Stimulated activated CD8-positive, alpha-beta memory T cell treated with anti-CD3 and anti-CD28 coated beads, Interleukin-12 subunit alpha, Interleukin-12 subunit beta, amount 100 ng/mL, for 24 hours (primary cell): ENCODE measurements around the gene EIF2B1.

Experiments
- DNase-seq: peaks from one replicate; pipeline ENCODE4 v3.0.0-alpha.2; 2020; ENCODE audit errors: extremely low read depth

Gene EIF2B1

DNA sequence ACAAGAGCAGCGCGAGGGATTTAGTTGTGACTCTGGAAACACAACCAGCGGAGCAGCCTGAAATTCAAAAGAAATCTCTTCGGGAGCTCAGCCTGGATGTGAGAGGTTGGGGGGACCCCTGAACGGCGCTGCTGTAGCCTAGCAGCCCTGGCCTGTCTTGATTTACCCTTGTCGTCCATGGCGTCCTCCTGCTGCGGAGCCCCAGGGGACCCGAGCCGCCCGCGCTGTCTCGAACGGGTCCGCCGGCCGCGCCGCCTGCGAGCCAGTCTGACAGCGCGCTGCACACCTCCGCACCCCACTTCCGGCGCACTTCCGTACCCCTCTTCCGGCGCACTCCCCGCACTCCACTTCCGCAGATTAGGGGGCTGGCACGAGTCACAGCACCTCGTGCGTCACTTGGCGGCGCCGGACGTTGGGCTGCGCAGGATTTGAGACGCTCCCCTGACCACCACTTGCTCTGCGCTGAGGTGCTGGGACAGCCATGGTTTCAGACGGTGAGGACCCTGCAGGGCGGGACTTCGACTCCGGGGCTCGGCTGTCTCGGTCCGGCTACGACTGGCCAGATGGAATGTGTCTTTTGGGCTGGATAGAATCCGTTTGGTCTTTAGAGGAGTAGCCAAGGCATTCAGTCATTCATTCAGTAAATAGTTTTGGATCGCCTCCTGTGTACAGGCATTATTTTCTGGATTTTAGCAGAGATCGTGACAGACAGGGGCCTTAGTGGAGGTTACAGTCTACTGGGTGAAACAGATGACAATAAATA is at the start of gene EIF2B1, which contains the start of gene GTF2H3:
TSS of gene EIF2B1 (minus strand) at position 308 of the 763 bp plus-strand sequence. CDS start at position 179, 129 bp downstream.
TSS of gene GTF2H3 (plus strand) at position 451 of the 763 bp plus-strand sequence. CDS start at position 482, 31 bp downstream.
- peak; percentile 93 for DNase-seq

DNA sequence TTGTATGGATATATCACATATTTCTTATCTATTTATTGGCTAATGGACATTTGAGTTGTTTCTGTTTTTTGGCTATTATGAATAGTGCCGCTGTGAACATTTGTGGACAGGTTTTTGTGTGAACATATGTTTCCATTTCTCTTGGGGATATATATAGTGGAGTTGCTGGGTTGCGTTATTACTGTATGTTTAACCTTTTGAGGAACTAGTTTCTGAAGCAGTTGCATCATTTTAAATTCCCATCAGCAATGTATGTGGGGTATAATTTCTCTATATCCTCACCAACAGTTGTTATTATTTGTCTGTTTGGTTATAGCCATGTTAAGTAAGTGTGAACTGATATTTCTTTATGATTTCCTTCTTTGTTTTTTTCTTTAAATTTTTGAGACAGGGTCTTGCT is 48.1 kb upstream of the EIF2B1 start:
- no peak for DNase-seq

DNA sequence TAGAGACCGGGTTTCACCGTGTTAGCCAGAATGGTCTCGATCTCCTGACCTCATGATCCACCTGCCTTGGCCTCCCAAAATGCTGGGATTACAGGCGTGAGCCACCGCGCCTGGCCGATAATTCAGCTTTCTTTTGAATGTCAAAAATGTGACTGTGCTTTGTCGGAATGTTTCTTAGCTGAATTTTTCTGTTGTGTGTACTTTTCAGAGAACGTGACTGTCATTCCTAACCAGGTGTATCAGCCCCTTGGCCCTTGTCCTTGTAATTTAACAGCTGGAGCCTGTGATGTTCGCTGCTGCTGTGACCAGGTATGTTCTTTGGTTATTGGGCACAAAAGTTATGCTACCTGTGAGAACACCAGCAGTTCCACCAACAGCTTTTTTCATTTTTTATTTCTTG is 45.5 kb upstream of the EIF2B1 start:
- DNase-seq: no peak

DNA sequence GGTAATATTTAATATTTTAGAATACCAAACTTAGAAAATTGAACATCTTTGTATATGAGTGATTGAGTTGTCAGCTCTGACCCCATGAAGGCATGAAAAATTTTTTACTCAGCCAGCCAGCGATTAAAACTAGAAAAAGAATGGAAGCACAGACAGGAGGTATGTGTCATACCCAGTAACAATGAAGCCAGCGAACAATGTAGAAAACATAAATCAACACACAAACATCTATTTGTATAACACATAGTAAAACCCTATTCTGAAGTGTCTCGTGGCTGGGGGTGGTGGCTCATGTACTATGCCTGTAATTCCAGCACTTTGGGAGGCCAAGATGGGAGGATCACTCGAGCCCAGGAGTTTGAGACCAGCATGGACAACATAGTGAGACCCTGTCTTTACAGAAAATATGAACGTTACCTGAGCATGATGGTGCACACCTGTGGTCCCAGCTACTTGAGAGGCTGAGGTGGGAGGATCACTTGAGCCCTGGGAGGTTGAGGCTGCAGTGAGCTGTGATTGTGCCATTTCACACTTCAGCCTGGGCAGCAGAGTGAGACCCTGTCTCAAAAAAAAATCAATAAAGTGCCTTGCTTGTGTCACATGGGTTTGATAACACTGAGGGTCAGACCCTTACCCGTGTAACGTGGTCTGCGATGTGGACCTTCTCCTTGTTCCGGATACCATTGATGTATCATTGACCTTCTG is 43.3 kb upstream of the EIF2B1 start:
- no peak for DNase-seq

DNA sequence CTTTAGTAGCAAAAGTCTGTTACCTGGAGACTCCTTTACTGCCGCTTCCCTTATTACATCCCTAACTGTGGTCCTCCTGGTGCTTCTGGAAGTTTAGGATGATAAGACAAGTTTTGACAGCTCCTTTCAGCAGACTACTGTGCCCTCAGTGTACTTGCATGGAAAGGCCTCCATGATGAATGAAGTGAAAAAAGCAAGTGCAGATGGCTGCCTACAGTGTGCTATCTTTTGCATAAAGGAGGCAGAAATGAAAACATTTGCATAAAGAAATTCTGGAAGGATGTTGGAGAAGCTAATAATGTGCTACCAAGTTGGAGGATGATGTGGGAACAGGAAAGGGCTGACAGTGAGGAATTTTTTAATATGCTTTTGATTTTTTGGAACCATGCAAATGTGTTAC is 42.0 kb upstream of the EIF2B1 start:
- DNase-seq: no peak

DNA sequence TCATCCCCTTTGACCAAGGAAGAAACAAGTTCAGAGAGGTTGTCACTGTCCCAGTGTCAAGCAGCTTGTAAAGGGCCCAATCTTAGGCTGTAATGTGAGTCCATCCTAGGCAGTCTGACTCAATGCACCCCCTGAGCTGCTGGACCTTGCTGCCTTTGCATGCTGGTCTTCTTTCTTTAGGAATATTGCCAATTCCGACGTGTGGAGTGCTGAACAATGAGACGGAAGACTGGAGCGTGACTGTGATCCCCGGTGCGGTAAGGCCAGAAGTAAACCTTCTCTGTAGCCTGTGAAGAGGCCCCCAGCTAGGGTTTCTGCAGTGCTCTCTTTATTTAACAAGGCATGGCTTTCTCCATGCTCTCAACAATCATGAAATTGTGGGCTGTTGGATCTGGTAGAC is 38.4 kb upstream of the EIF2B1 start:
- DNase-seq: no peak

DNA sequence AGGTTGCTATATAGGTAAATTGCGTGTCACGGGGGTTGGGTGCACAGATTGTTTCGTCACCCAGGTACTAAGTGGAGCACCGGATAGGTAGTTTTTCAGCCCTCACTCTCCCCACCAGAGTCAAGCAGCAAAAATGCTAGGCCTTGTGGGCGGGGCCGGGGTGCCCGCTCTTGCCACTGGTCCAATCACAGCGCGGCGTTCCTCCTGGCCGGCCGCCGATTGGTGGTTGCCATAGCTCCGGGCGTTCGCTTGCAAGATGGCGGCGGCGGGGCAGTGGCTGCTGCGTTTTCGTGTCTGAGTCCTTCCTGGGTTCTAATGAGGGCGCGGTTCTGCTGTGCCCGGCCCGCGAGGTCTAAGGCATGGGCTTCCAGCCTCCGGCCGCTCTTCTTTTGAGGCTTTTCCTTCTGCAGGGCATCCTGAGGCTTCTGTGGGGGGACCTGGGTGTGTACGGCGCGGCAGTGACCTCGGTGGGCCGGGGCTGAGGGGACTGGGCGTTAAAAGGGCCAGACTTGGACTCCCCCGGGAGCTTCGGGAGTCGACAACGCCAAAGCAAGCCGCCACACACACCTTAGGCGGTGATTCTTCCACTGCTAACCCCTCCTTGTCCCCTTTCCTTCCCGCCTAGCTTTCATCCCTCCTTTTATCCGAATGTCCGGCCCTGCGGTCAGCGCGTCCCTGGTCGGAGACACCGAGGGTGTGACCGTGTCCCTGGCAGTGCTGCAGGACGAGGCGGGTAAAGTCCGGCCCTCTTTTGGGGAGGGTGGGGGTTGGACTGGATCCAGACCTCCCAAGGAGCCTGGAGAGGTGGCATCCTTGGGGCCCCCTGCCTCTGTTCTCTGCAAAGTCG is 37.6 kb upstream of the EIF2B1 start, which contains the start of gene TCTN2:
TSS of gene TCTN2 (plus strand) at position 232 of the 847 bp plus-strand sequence. CDS start at position 360, 128 bp downstream.
- DNase-seq: peak; percentile 89

DNA sequence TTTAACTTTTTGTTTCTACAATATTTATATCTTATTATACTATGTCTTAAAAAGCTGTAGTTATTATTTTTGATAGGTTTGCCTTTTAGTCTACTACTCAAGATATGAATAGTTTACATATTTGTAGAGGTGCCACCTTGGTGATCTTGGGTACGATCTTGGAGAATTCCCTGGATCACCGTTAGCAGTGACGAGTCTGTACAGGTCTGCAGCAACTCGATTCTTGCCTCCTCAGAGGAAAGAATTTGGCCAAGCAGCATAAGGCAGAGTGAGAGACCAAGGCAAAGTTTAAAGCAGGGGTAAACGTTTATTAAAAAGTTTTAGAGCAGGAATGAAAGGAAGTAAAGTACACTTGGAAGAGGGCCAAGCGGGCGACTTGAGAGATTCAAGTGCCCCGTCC is 34.3 kb upstream of the EIF2B1 start:
- no peak for DNase-seq

DNA sequence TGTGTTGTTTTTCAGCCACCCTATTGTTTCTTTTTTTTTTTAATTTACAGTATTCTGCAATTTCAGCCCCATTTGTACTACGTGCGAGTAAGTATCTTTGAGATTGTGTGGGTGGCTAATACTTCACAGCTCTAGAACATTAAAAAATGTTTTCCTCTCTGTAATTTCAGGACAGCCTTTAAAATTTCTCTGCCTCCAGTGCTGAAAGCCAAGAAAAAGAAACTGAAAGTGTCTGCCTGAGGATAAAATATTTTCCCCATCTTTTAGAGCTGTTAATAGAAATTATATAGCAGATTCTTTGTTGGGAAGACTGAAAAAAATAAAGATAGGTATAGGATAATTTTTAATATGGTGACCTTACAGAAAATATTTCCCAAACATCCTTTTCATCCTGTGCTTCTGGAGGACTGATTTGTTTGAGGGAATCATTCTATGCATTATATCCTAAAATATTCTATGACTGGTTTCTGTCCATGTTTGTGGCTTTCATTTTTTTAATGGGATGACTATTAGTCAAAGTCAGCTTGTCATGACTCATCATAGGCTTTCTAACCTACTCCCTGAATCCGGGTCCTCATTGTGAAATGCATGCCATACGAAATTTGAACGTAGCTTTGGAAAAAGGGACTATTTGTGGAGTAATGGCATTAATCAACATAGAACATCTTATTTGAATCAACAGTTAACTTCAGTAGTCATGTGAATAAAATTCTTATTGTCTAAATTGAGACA is 26.7 kb upstream of the EIF2B1 start:
- DNase-seq: no peak

DNA sequence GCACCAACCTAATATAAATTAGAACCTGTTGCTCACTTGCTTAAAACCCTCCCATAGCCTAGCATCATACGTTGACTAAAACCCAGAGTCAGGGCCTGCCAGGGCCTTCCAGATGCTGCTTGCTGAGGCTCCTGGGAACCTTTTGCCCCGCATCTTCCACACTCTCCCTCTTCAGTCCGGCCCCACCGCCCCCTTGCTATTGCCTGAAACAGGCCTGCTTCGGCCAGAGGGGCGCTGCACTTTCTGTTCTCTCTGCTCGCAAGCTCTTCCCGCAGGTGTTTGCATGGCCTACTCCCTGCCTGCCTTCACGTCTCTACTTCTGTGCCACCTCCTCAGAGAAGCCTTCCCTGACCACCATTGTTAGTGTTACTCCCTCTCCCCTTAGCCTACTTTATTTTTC is 23.7 kb upstream of the EIF2B1 start:
- no peak for DNase-seq

DNA sequence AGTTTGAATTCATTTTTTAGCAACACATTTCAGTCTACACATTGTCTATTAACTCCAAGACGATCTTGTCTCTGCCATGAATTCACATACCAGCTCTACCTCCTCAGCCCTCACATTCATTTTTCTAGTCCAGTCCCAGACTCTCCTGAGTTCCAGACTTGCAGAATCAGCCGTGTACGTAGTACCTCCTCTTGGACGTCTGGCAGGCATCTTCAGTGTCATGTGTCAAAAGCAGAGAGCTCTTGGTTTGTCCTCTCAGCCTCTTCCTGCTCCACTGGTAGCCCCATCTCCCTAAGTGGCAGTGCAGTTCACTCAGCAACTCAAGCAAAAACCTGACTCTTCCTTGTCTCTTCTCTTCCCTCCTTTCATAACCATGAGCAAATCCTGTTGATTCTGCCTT is 22.9 kb upstream of the EIF2B1 start:
- no peak for DNase-seq

DNA sequence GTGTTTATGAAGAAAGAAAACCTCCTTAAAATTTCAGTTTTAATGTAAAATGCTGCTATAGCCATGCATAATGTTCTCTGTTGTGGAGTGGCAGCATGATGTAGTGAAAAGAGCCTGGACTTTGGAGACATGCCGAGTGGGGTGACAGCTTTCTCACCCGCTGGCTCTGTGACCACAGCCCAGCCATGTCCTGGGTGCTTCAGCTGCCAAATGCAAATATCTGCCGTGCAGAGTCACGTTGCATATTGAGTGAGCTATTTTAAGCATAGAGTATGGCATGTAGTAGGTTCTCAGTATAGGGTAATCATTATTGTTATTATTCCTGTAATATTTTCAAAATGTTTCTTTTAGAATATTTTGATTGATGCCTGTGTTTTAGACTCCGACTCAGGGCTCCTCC is 21.9 kb upstream of the EIF2B1 start:
- no peak for DNase-seq

DNA sequence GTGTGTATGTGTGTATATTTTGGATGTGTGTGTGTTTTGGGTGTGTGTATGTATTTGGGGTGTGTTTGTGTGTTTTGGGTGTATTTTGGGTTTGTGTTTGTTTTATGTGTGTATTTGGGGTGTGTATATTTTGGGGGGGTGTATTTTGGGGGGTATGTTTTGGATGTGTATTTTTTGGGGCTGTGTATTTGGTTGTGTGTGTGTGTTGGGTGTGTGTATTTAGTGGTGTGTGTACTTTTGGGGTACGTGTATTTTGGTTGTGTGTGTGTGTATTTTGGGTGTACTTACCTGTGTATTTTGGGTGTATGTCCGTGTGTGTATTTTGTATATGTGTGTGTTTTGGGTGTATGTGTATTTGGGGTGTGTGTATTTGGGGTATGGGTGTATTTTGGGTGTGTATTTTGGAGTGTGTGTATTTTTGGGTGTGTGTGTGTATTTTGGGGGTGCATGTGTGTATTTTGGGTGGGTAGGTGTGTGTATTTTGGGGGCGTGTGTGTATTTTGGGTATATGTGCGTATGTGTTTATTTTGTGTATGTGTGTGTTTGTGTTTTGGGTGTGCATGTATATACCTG is 20.7 kb upstream of the EIF2B1 start:
- DNase-seq: no peak

DNA sequence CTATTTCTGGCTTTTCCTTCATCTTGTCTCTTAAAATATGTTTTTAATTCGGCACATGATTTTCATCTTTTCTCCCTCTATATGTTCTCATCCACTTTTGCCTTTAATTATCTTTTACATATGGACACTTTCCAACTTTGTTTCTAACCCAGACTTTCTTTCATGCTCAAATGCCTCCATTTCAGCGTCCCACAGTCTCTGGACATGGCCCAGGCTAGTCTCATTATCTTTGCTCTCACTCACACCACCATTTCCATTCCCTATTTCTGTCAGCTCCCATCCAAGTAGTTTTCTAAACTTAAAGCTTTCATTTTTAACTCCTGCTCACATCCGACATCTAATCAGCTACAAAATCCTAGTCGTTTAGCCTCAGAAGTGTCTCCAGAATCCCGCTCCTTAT is 14.9 kb upstream of the EIF2B1 start:
- DNase-seq: no peak

DNA sequence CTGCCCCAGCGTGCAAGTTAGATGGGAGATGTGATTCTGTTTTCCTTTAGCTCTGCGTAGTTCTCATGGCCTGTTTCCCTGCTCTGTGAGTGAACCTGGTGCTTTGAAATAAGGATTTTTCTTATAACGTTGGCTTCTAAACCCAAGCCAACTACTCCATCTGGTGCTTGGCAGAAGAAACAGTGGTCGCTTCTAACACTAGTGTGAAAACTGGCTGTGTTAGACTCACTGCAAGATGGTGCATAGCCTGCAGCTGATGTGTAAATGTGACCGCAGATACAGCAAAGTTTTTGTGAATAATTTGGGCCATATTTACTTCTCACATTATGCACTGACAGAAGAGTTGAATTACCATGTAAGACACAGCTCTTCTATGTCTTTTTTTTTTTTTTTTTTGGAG is 12.4 kb upstream of the EIF2B1 start:
- no peak for DNase-seq

DNA sequence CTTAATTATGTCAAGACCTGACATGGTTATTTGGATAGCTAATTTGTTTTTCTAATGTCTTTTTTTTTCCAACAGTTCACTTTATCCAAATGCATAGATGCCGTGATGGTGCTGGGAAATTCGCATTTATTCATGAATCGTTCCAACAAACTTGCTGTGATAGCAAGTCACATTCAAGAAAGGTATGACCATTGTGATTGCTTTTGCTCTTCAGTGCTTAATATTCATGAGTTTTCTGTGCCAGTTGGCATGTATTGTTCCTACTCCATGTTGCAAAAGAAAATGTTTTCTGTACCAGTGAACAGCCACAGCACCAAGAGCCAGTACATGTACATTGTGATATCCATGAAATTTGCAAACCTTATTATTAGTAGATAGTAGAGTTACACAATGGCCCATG is 11.9 kb upstream of the EIF2B1 start:
- DNase-seq: no peak

DNA sequence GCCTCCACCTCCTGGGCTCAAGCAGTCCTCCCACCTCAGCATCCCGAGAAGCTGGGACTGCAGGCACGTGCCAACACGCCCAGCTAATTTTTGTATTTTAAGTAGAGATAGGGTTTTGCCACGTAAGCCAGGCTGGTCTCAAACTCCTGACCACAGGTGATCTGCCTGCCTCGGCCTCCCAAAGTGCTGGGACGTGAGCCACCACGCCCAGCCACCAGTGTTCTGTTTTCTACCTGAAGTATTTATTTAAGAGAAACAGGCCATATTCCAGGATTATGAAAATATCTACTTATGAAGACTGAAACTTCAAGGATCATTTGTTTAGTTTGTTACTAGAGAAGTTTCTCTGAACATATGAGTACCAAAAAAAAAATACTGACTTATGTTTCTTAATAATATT is 10.4 kb upstream of the EIF2B1 start:
- no peak for DNase-seq

DNA sequence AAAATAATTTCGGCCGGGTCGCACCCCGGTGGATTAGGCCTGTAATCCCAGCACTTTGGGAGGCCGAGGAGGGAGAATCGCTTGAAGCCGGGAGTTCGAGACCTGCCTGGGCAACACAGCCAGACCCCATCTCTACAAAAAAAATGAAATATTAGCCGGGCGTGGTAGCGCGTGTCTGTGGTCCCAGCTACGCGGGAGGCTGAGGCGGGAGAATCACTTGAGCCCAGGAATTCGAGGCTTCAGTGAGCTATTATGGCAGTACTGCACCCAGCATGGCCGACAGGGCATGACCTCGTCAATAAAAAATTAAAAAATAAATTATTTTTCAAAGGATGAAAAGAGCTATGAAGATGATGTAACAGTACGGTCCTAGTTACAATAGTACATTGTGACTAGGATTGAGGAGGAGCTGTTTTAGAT is 666 bp upstream of the EIF2B1 start:
- DNase-seq: no peak

DNA sequence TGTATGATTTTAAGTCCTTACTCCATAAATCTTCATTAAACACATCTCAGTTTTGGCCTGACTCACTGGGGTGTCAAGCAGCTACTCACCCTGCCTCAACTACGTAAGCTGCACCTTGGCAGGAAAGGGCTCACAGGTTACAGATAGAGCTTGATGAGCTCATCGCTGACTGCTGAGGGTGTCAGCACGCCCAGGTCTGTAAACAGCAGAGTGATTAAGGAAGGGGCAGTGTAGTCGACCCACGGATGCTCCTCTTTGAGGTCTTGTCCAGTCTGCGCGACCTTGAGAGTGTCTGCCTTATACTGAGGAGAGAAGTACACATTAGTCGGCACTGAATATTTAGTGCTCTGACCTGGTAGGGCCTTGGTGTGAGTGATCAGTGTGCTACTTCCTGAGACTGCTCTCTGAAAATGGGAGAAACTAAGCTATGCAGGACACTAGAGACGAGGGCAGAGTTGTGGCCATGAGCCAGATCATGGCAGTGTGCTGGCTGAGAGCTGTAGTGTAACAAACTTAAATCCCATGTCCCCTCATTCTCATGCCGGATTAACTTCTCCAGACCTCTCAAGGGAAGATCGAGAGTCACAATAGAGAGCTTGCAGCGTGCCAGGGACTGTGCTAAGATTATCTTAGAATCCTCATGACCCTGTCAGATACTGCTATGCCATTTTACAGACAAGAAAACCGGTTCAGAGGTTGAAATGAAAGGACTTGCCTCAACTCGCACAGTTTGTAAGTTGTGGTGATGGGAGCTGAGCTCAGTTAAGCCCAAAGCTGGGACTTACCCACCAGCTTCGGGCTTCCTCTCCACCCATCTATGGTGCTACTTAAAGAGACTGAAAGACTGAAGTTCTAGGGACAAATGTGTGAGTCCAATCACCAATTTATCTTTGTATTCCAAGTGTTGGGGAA is 11.6 kb downstream of the EIF2B1 start:
- DNase-seq: no peak

DNA sequence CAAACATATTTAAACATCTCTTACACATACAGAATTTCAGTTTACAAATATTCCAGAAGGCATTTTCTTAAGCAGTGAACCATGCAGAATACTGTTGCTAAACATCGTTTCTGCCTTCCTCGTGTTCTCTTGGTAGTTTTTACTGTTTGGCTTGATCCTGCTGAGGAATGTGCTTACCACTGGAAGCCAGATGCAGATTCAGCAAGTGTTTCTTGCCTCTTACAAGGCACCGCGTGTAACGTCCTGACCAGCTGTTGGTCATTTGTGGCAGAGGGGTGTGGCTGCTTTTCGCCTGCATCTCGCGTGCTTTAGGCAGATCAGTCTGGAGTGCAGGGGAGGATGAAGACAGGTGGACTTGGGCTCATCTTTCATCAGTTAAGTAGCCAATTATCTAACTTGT is 12.4 kb downstream of the EIF2B1 start:
- DNase-seq: no peak
